GM12864 (cell line): ENCODE data around the gene PGBD1.

Experiments
- DNase-seq: peaks from one replicate; pipeline ENCODE4 v3.0.0-alpha.2; 2011; ENCODE audit warnings: low read depth
- H3K4me3 ChIP-seq: 2 replicates; pipeline ENCODE4 v1.5.1; 2011; ENCODE audit warnings: mild to moderate bottlenecking, low read depth, low read length, control low read depth
- TF ChIP-seq, protein P1 (sequence below): IDR thresholded peaks from 2 replicates; pipeline ENCODE4 v1.5.1; 2011; ENCODE audit warnings: low read depth, mild to moderate bottlenecking, moderate library complexity, low read length, control low read depth, inconsistent platforms; ENCODE audit errors: missing control alignments

Gene PGBD1

DNA sequence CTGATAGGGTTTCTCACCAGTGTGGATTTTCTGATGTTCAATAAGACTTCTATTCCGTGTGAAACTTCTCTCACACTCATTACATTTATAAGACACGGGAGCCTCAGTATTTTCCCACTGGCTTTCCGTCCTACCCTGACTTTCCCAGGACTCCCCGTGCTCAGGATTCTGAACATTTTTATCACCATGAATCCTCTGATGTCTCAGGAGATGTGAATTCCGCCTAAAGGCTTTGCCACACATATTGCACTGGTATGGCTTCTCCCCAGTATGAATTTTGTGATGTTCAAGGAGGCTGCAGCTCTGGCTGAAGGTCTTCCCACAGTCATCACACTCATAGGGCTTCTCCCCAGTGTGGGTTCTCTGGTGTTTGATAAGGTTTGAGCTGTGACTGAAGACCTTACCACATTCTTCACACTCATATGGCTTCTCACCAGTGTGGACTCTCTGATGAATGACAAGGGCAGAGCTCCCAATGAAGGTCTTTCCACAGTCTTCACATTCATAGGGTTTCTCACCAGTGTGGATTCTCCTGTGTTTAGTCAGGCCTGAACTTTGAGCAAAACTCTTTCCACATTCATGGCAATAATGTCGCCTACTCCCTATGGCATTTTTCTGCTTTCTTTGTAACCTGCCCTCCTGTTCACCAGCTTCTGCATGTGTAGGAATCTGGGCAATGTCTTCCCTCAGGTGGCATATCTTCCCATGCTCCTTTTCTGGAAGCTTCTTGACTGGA lies 36.0 kb upstream of the PGBD1 start:
- TF ChIP-seq, protein P1, sequence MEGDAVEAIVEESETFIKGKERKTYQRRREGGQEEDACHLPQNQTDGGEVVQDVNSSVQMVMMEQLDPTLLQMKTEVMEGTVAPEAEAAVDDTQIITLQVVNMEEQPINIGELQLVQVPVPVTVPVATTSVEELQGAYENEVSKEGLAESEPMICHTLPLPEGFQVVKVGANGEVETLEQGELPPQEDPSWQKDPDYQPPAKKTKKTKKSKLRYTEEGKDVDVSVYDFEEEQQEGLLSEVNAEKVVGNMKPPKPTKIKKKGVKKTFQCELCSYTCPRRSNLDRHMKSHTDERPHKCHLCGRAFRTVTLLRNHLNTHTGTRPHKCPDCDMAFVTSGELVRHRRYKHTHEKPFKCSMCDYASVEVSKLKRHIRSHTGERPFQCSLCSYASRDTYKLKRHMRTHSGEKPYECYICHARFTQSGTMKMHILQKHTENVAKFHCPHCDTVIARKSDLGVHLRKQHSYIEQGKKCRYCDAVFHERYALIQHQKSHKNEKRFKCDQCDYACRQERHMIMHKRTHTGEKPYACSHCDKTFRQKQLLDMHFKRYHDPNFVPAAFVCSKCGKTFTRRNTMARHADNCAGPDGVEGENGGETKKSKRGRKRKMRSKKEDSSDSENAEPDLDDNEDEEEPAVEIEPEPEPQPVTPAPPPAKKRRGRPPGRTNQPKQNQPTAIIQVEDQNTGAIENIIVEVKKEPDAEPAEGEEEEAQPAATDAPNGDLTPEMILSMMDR = no peak

DNA sequence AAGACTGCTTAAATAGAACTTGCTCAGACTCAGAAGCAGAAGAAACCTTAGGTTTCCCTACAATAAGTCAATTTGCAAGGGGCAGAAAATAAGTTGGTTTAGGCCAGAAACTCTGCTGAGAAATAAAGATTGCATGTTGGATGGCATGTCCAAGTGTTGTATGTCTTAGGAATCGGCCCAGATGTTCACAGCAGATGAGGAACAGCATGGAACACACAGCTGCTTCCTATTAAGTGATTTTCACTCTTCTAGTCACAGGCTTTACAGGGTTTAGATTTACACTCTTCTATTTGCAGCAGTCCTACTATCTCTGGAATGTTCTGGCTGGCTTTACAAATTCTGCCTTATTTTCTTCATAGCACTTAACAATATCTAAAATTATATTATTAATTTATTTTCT lies 32.5 kb upstream of the PGBD1 start:
- H3K4me3 ChIP-seq = no peak overlapping the region

More for the DNA sequence above, 36.0 kb upstream of the PGBD1 start:
- no peak overlapping the region for H3K4me3 ChIP-seq
- no peak for DNase-seq

DNA sequence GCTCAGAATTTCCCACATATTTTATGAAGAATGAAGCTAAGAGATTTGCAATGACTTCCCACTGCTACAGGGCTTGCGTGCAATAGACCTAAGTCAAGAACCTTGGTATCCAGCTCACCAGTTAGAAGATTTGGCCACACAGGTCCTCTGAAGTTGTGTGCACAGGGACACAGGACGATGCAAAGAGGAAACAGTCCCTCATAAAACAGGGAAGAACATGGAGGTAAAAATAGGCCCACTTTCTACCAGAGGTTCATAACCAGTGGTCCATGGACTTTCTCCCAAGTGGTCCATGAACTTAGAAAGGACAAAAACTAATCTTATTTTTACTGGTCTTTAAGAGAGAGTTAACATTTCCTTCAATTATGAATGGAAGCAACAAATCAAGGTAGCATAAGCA lies 30.6 kb upstream of the PGBD1 start:
- H3K4me3 ChIP-seq = peak overlapping the region; percentile 82; the same call in 1 of the 2 replicates
- no peak for DNase-seq
- TF ChIP-seq, protein P1 = no peak

More for the DNA sequence above, 32.5 kb upstream of the PGBD1 start:
- TF ChIP-seq, protein P1 = no peak
- DNase-seq = no peak

DNA sequence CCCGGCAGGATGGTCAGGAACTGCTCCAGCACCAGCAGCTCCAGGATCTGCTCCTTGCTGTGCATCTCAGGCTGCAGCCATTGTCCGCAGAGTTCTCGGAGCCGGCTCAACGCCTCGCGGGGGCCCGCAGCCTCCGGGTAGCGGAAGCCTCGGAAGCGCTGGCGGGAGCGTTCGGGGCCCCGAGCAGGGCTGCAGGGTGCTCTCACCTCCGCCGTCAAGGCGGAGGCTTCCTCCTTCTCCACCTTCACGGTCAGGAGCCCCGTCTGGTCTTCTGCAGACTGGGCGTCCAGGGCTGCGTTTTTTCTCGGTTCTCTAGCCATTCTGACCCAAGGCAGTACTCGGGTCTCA lies 29.7 kb upstream of the PGBD1 start:
- TF ChIP-seq, protein P1 = no peak
- DNase-seq = no peak
- peak overlapping the region; percentile 82 for H3K4me3 ChIP-seq

DNA sequence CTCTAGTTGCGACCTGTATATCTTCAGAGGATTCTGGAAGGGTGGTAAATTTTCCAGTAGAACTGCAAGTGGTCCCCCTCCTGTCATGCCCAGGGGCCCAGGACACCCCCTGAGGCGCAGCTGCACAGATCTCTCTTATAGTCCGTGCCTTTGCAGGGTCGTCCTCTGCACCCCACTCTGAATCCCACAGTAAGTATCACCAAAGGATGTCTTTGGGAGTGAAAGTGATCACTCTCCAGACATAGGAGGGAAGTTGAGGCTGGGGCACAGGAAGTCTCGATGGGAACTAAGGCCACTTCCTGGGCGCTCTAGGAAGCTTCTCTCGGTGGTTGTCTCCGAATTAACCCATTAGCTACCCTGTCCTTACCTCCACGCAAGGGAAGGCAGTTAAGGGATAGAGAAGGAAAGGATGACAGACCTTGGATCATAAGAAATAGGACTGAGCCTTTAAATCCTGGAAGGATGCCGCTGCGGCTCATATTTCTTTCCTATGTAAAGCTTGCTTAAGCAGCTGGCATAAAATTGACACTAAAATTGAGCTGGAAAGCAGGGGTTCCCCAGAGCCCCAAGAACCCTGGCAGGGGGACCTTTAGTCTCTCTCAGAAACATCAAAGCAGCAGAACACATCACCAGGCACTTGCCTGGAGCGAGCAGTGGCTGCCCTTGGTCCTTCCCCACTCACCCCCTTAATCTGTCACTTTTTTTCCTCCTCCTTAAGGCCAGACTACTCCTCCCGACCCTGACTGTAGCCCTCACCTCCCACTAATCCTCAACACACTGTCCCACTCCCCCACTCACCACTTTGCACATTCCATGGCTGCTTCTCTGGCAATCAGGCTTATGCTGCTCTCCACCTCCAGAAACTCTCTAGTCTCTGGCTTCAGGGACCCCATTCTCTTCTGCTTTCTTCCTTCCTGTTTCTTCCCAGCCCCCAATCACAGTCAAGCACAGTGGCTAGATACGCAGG lies 29.1 kb upstream of the PGBD1 start, which contains the start of gene ZKSCAN4:
TSS of gene ZKSCAN4 (minus strand) at position 261 of the 967 bp plus-strand sequence. CDS start 289 bp downstream, outside the sequence.
- DNase-seq = peak; percentile 89
- peak within 1 kb of the TSS; percentile 82 for H3K4me3 ChIP-seq
- TF ChIP-seq, protein P1 = no peak

DNA sequence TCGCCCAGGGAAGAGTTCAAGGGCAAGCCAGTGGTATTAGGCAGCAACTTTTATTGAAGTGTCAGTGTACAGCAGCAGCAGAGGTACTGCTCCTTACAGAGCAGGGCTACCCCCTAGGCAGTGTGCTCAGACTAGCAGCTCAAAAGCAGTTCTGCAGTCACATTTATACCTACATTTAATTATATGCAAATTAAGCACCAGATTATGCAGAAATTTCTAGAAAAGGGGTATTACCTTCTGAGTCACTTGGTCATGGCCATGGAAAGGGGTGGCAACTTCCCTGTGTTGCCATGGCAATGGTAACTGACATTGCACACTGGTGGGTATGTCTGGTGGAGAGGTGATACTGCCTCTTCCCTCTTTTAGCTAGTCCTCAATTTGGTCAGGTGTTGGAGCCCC lies 27.3 kb upstream of the PGBD1 start:
- TF ChIP-seq, protein P1 = no peak
- DNase-seq = no peak
- H3K4me3 ChIP-seq = no peak overlapping the region
